ENCODE measurements around the gene PAFAH1B2.
"Not testable (repeated sequence)": the region's sequence is repeated elsewhere in the genome, so short reads cannot be mapped to it uniquely, and the experiment has no call there.

The PAFAH1B2 gene

GRCh38 chr11:117170210-117170609 is 26.1 kb downstream of the PAFAH1B2 start:
- DNase-seq, result peak in 1 of 10 donors; percentile 69
- intact Hi-C loops (cut with DNase I), result no loop called here

- DNase-seq, result no peak
- intact Hi-C loops (cut with DNase I), result no loop called here
Observed at GRCh38 chr11:117171007-117171403, 26.9 kb downstream of the PAFAH1B2 start.

- peak in 1 of 10 donors; percentile 71 for DNase-seq
- intact Hi-C loops (cut with DNase I), result no loop called here
Observed at GRCh38 chr11:117171404-117172061, 27.4 kb downstream of the PAFAH1B2 start.

- no peak for DNase-seq
- intact Hi-C loops (cut with DNase I), result no loop called here
Observed at GRCh38 chr11:117172724-117173421, 28.8 kb downstream of the PAFAH1B2 start.

- DNase-seq, result peak in 2 of 10 donors; percentile 30 to 42
- intact Hi-C loops (cut with DNase I), result loop anchor here (5.0 kb wide), 1 partner anchor 33 kb away; the partner anchor contains the start of gene PAFAH1B2
Observed at GRCh38 chr11:117175104-117175503, 31.0 kb downstream of the PAFAH1B2 start.

GRCh38 chr11:117175781-117176180 is 31.7 kb downstream of the PAFAH1B2 start:
- intact Hi-C loops (cut with DNase I), result loop anchor here (5.0 kb wide), 1 partner anchor 33 kb away; the partner anchor contains the start of gene PAFAH1B2
- DNase-seq, result no peak

GRCh38 chr11:117176186-117176585 is 32.1 kb downstream of the PAFAH1B2 start:
- intact Hi-C loops (cut with DNase I), result loop anchor here (5.0 kb wide), 1 partner anchor 34 kb away; the partner anchor contains the start of gene PAFAH1B2

GRCh38 chr11:117177534-117178209 is 33.6 kb downstream of the PAFAH1B2 start:
- intact Hi-C loops (cut with DNase I), result loop anchor here (5.0 kb wide), 1 partner anchor 35 kb away; the partner anchor contains the start of gene PAFAH1B2

More at GRCh38 chr11:117176186-117176585, 32.1 kb downstream of the PAFAH1B2 start:
- no peak for DNase-seq

GRCh38 chr11:117178210-117179034 is 34.3 kb downstream of the PAFAH1B2 start, which contains the start of gene SIDT2:
SIDT2 (plus strand) TSS chr11:117178743; CDS start chr11:117179264, 521 bp downstream.
- DNase-seq, result peak; percentile 91 to 99 (median 96)
- intact Hi-C loops (cut with DNase I), result loop anchor here (5.0 kb wide), 1 partner anchor 36 kb away; the partner anchor contains the start of gene PAFAH1B2

More at GRCh38 chr11:117177534-117178209, 33.6 kb downstream of the PAFAH1B2 start:
- no peak for DNase-seq

- intact Hi-C loops (cut with DNase I), result loop anchor here (5.0 kb wide), 1 partner anchor 37 kb away; the partner anchor contains the start of gene PAFAH1B2
- DNase-seq, result peak in 7 of 10 donors; percentile 30 to 93 (median 39)
Observed at GRCh38 chr11:117179048-117179999, 35.2 kb downstream of the PAFAH1B2 start.

GRCh38 chr11:117180020-117180419 is 35.9 kb downstream of the PAFAH1B2 start:
- intact Hi-C loops (cut with DNase I), result loop anchor here (2.0 kb wide), 1 partner anchor 49 kb away; no protein-coding TSS in a partner anchor
- DNase-seq, result no peak

GRCh38 chr11:117180661-117181585 is 36.8 kb downstream of the PAFAH1B2 start:
- peak; percentile 56 to 97 (median 76) for DNase-seq
- intact Hi-C loops (cut with DNase I), result loop anchor here (2.0 kb wide), 1 partner anchor 48 kb away; no protein-coding TSS in a partner anchor

GRCh38 chr11:117181586-117182550 is 37.8 kb downstream of the PAFAH1B2 start:
- DNase-seq, result peak in 1 of 10 donors; percentile 31
- intact Hi-C loops (cut with DNase I), result loop anchor here (2.0 kb wide), 1 partner anchor 47 kb away; no protein-coding TSS in a partner anchor

GRCh38 chr11:117182551-117182935 is 38.5 kb downstream of the PAFAH1B2 start:
- intact Hi-C loops (cut with DNase I), result no loop called here
- peak in 1 of 10 donors; percentile 34 for DNase-seq

GRCh38 chr11:117183178-117183577 is 39.1 kb downstream of the PAFAH1B2 start:
- intact Hi-C loops (cut with DNase I), result not testable (repeated sequence)
- peak in 1 of 10 donors; percentile 18 for DNase-seq
